ENCODE data around the gene GPR18.

GPR18 gene

GRCh38 chr13:99281811-99282263, 23.7 kb upstream of the GPR18 start:
- peaks cover 92% of the 10 kb centered on the region for H3K4me1 Mint-ChIP-seq (ENCODE audit: low read depth)
- H3K27me3 Mint-ChIP-seq: no peaks in the 10 kb centered on the region
- peaks cover 26% of the 10 kb centered on the region for H3K36me3 Mint-ChIP-seq
- H3K4me3 Mint-ChIP-seq: peak overlapping the region; percentile 35
- no peaks in the 10 kb centered on the region for H3K9me3 Mint-ChIP-seq (ENCODE audit: low read depth)
- H3K27ac Mint-ChIP-seq: peak overlapping the region; percentile 78

- Mint-ChIP-seq H3K9me3 (ENCODE audit: low read depth) (no peaks in the 10 kb centered on the region), H3K4me3 (no peak overlapping the region), H3K27ac (peak overlapping the region; percentile 50), H3K36me3 (peaks cover 24% of the 10 kb centered on the region), H3K4me1 (ENCODE audit: low read depth) (peaks cover 92% of the 10 kb centered on the region), H3K27me3 (no peaks in the 10 kb centered on the region)
Observed at GRCh38 chr13:99280166-99280565, 22.0 kb upstream of the GPR18 start.

- H3K9me3 Mint-ChIP-seq (ENCODE audit: low read depth): no peaks in the 10 kb centered on the region
- no peaks in the 10 kb centered on the region for H3K27me3 Mint-ChIP-seq
- H3K27ac Mint-ChIP-seq: peak overlapping the region; percentile 73
- H3K36me3 Mint-ChIP-seq: peaks cover 24% of the 10 kb centered on the region
- peaks cover 92% of the 10 kb centered on the region for H3K4me1 Mint-ChIP-seq (ENCODE audit: low read depth)
- no peak overlapping the region for H3K4me3 Mint-ChIP-seq
Observed at GRCh38 chr13:99279637-99280036, 21.5 kb upstream of the GPR18 start.

- Mint-ChIP-seq H3K4me3 (peak overlapping the region; percentile 30), H3K36me3 (peaks cover 21% of the 10 kb centered on the region), H3K9me3 (ENCODE audit: low read depth) (no peaks in the 10 kb centered on the region), H3K4me1 (ENCODE audit: low read depth) (peaks cover 92% of the 10 kb centered on the region), H3K27me3 (no peaks in the 10 kb centered on the region), H3K27ac (peak overlapping the region; percentile 73)
Observed at GRCh38 chr13:99278843-99279242, 20.7 kb upstream of the GPR18 start.

GRCh38 chr13:99278200-99278599, 20.0 kb upstream of the GPR18 start:
- H3K27me3 Mint-ChIP-seq: no peaks in the 10 kb centered on the region

GRCh38 chr13:99277629-99278028, 19.4 kb upstream of the GPR18 start:
- Mint-ChIP-seq H3K4me3 (no peak overlapping the region), H3K27ac (peak overlapping the region; percentile 78), H3K9me3 (ENCODE audit: low read depth) (no peaks in the 10 kb centered on the region), H3K36me3 (peaks cover 27% of the 10 kb centered on the region), H3K4me1 (ENCODE audit: low read depth) (peaks cover 92% of the 10 kb centered on the region), H3K27me3 (no peaks in the 10 kb centered on the region)

More at GRCh38 chr13:99278200-99278599, 20.0 kb upstream of the GPR18 start:
- Mint-ChIP-seq H3K27ac (peak overlapping the region; percentile 54), H3K36me3 (peaks cover 23% of the 10 kb centered on the region), H3K9me3 (ENCODE audit: low read depth) (no peaks in the 10 kb centered on the region), H3K4me3 (no peak overlapping the region), H3K4me1 (ENCODE audit: low read depth) (peaks cover 93% of the 10 kb centered on the region)

- Mint-ChIP-seq H3K4me3 (peak overlapping the region; percentile 1), H3K27me3 (no peaks in the 10 kb centered on the region), H3K4me1 (ENCODE audit: low read depth) (peaks cover 90% of the 10 kb centered on the region), H3K27ac (peak overlapping the region; percentile 76), H3K9me3 (ENCODE audit: low read depth) (no peaks in the 10 kb centered on the region), H3K36me3 (peaks cover 29% of the 10 kb centered on the region)
Observed at GRCh38 chr13:99276706-99277105, 18.5 kb upstream of the GPR18 start.

- Mint-ChIP-seq H3K4me3 (peak overlapping the region; percentile 45), H3K4me1 (ENCODE audit: low read depth) (peaks cover 93% of the 10 kb centered on the region), H3K36me3 (peaks cover 20% of the 10 kb centered on the region), H3K27me3 (no peaks in the 10 kb centered on the region), H3K9me3 (ENCODE audit: low read depth) (no peaks in the 10 kb centered on the region), H3K27ac (peak overlapping the region; percentile 82)
Observed at GRCh38 chr13:99275093-99275469, 16.9 kb upstream of the GPR18 start.

GRCh38 chr13:99273128-99273527, 14.9 kb upstream of the GPR18 start:
- H3K27me3 Mint-ChIP-seq: no peaks in the 10 kb centered on the region
- peaks cover 13% of the 10 kb centered on the region for H3K36me3 Mint-ChIP-seq
- peak overlapping the region; percentile 38 for H3K4me3 Mint-ChIP-seq

GRCh38 chr13:99272481-99272880, 14.3 kb upstream of the GPR18 start:
- no peaks in the 10 kb centered on the region for H3K9me3 Mint-ChIP-seq (ENCODE audit: low read depth)
- peaks cover 80% of the 10 kb centered on the region for H3K4me1 Mint-ChIP-seq (ENCODE audit: low read depth)
- H3K36me3 Mint-ChIP-seq: peaks cover 11% of the 10 kb centered on the region
- no peaks in the 10 kb centered on the region for H3K27me3 Mint-ChIP-seq
- peak overlapping the region; percentile 41 for H3K27ac Mint-ChIP-seq
- no peak overlapping the region for H3K4me3 Mint-ChIP-seq

More at GRCh38 chr13:99273128-99273527, 14.9 kb upstream of the GPR18 start:
- no peaks in the 10 kb centered on the region for H3K9me3 Mint-ChIP-seq (ENCODE audit: low read depth)
- H3K4me1 Mint-ChIP-seq (ENCODE audit: low read depth): peaks cover 84% of the 10 kb centered on the region
- H3K27ac Mint-ChIP-seq: peak overlapping the region; percentile 93

GRCh38 chr13:99271249-99271648, 13.1 kb upstream of the GPR18 start:
- no peaks in the 10 kb centered on the region for H3K27me3 Mint-ChIP-seq
- H3K4me3 Mint-ChIP-seq: no peak overlapping the region
- H3K36me3 Mint-ChIP-seq: peaks cover 11% of the 10 kb centered on the region
- peak overlapping the region; percentile 84 for H3K27ac Mint-ChIP-seq
- H3K4me1 Mint-ChIP-seq (ENCODE audit: low read depth): peaks cover 72% of the 10 kb centered on the region
- H3K9me3 Mint-ChIP-seq (ENCODE audit: low read depth): no peaks in the 10 kb centered on the region

- peaks cover 69% of the 10 kb centered on the region for H3K4me1 Mint-ChIP-seq (ENCODE audit: low read depth)
- no peaks in the 10 kb centered on the region for H3K9me3 Mint-ChIP-seq (ENCODE audit: low read depth)
- H3K4me3 Mint-ChIP-seq: no peak overlapping the region
- H3K36me3 Mint-ChIP-seq: peaks cover 11% of the 10 kb centered on the region
- no peaks in the 10 kb centered on the region for H3K27me3 Mint-ChIP-seq
- peak overlapping the region; percentile 68 for H3K27ac Mint-ChIP-seq
Observed at GRCh38 chr13:99270518-99270917, 12.3 kb upstream of the GPR18 start.

- Mint-ChIP-seq H3K27me3 (no peaks in the 10 kb centered on the region), H3K27ac (peak overlapping the region; percentile 68), H3K4me1 (ENCODE audit: low read depth) (peaks cover 69% of the 10 kb centered on the region), H3K36me3 (peaks cover 9% of the 10 kb centered on the region), H3K9me3 (ENCODE audit: low read depth) (no peaks in the 10 kb centered on the region), H3K4me3 (no peak overlapping the region)
Observed at GRCh38 chr13:99269627-99270241, 11.6 kb upstream of the GPR18 start.

- no peaks in the 10 kb centered on the region for H3K27me3 Mint-ChIP-seq
- H3K36me3 Mint-ChIP-seq: peaks cover 9% of the 10 kb centered on the region
- H3K9me3 Mint-ChIP-seq (ENCODE audit: low read depth): no peaks in the 10 kb centered on the region
- no peak overlapping the region for H3K4me3 Mint-ChIP-seq
- H3K27ac Mint-ChIP-seq: peak overlapping the region; percentile 7
- peaks cover 69% of the 10 kb centered on the region for H3K4me1 Mint-ChIP-seq (ENCODE audit: low read depth)
Observed at GRCh38 chr13:99268822-99269221, 10.6 kb upstream of the GPR18 start.

- Mint-ChIP-seq H3K27ac (no peak overlapping the region), H3K36me3 (peaks cover 5% of the 10 kb centered on the region), H3K9me3 (ENCODE audit: low read depth) (no peaks in the 10 kb centered on the region), H3K4me3 (no peak overlapping the region), H3K27me3 (no peaks in the 10 kb centered on the region), H3K4me1 (ENCODE audit: low read depth) (peaks cover 70% of the 10 kb centered on the region)
Observed at GRCh38 chr13:99267927-99268326, 9.7 kb upstream of the GPR18 start.

GRCh38 chr13:99266827-99267226, 8.6 kb upstream of the GPR18 start:
- Mint-ChIP-seq H3K4me3 (no peak overlapping the region), H3K4me1 (ENCODE audit: low read depth) (peaks cover 69% of the 10 kb centered on the region), H3K36me3 (no peaks in the 10 kb centered on the region), H3K27ac (peak overlapping the region; percentile 71), H3K27me3 (no peaks in the 10 kb centered on the region), H3K9me3 (ENCODE audit: low read depth) (no peaks in the 10 kb centered on the region)
